H1 (cell line): ENCODE measurements around the gene TMCO2. TPM values are rescaled to one million over a fixed set of nuclear protein-coding genes. Genes with fewer than 3 reads are reported as not detected.

Source experiments
- CTCF ChIA-PET: fragments of 300-600 bp; sonication (Branson Sonifier 250); formaldehyde crosslinking; loops from one replicate; lab custom pipeline; 2021; ENCODE audit not compliant: partially characterized antibody; lab: Charles Lee
- POLR2A ChIA-PET: fragments of 300-600 bp; sonication (Branson Sonifier 250); formaldehyde crosslinking; loops from one replicate; lab custom pipeline; 2021; ENCODE audit warnings: inconsistent platforms; ENCODE audit not compliant: partially characterized antibody; lab: Charles Lee
- DNase-seq, 2 experiments: peaks; one replicate each; pipeline versions ENCODE4 v3.0.0 to v3.0.0-alpha.2; 2010 to 2022; ENCODE audit warnings: low spot score in 2 of 2, low read depth in 1 of 2, mixed read lengths in 1 of 2
- FAIRE-seq: peaks from 2 replicates; lab custom pipeline; 2011; peaks lifted over from hg19 to GRCh38; lab: Jason Lieb, UNC
- H2AFZ ChIP-seq: 2 replicates; pipeline ENCODE4 v1.8.1; 2012; ENCODE audit warnings: low read length, inconsistent platforms
- H2AK5ac ChIP-seq: 2 replicates; pipeline ENCODE4 v1.6.1; 2013; ENCODE audit warnings: low read depth, low read length
- H2BK120ac ChIP-seq: replicated peaks from 2 replicates; pipeline ENCODE3; 2013; ENCODE audit warnings: low read depth, low read length, inconsistent platforms
- H2BK12ac ChIP-seq: 2 replicates; pipeline ENCODE4 v1.6.1; 2013; ENCODE audit warnings: low read depth, low read length
- H2BK15ac ChIP-seq: 2 replicates; pipeline ENCODE4 v1.6.1; 2013; ENCODE audit warnings: low read length
- H2BK20ac ChIP-seq: 2 replicates; pipeline ENCODE4 v1.6.1; 2013; ENCODE audit warnings: low read length
- H2BK5ac ChIP-seq: 2 replicates; pipeline ENCODE4 v1.6.1; 2013; ENCODE audit warnings: low read depth, low read length
- H3K14ac ChIP-seq: 2 replicates; pipeline ENCODE4 v1.6.1; 2013; ENCODE audit warnings: inconsistent platforms; ENCODE audit not compliant: insufficient read length
- H3K18ac ChIP-seq: 2 replicates; pipeline ENCODE4 v1.6.1; 2013; ENCODE audit warnings: low read length; ENCODE audit errors: extremely low read depth
- H3K23ac ChIP-seq: 2 replicates; pipeline ENCODE4 v1.6.1; 2013; ENCODE audit warnings: inconsistent platforms; ENCODE audit not compliant: insufficient read length
- H3K23me2 ChIP-seq: 2 replicates; pipeline ENCODE4 v1.6.1; 2013; ENCODE audit warnings: low read depth, low read length
- H3K27ac ChIP-seq: 2 replicates; pipeline ENCODE4 v1.6.1; 2011; ENCODE audit warnings: low read depth, low read length, inconsistent platforms
- H3K27me3 ChIP-seq, 4 experiments: replicated peaks in 1 of 4; 1 replicate in 1 of 4; 2 replicates in 3 of 4; pipeline versions ENCODE4 v1.6.1 to v1.8.1; 2011 to 2013; ENCODE audit warnings: low read length in 3 of 4, mild to moderate bottlenecking in 3 of 4, inconsistent platforms in 2 of 4, mixed read lengths in 2 of 4, moderate library complexity in 1 of 4; ENCODE audit not compliant: control insufficient read depth in 3 of 4, insufficient read depth in 3 of 4; ENCODE audit errors: extremely low read depth in 1 of 4
- H3K36me3 ChIP-seq, 4 experiments: 2 replicates each; pipeline versions ENCODE4 v1.6.1 to v1.8.1; 2011 to 2013; ENCODE audit warnings: mild to moderate bottlenecking in 4 of 4, low read length in 3 of 4, moderate library complexity in 2 of 4, control low read depth in 1 of 4, inconsistent platforms in 1 of 4; ENCODE audit not compliant: insufficient read depth in 4 of 4, control insufficient read depth in 2 of 4
- H3K4ac ChIP-seq: replicated peaks from 2 replicates; pipeline ENCODE3; 2013; ENCODE audit warnings: low read length, low read depth, mixed read lengths, inconsistent platforms; ENCODE audit not compliant: insufficient read length
- H3K4me1 ChIP-seq, 4 experiments: replicated peaks in 1 of 4; 1 replicate in 1 of 4; 2 replicates in 3 of 4; pipeline versions ENCODE4 v1.6.1 to v1.8.1; 2011 to 2013; ENCODE audit warnings: low read length in 3 of 4, inconsistent platforms in 2 of 4, mixed read lengths in 1 of 4; ENCODE audit not compliant: insufficient read depth in 4 of 4, control insufficient read depth in 3 of 4
- H3K4me2 ChIP-seq, 2 experiments: 2 replicates each; pipeline versions ENCODE4 v1.6.1 to v1.8.1; 2011 to 2013; ENCODE audit warnings: low read depth in 2 of 2, low read length in 2 of 2, control low read depth in 1 of 2, inconsistent platforms in 1 of 2, mild to moderate bottlenecking in 1 of 2; ENCODE audit not compliant: insufficient read depth in 1 of 2
- H3K4me3 ChIP-seq, 4 experiments: fragments of 200-600, 300-600 bp in 1 of 4; sonication (generic), shearing (Covaris generic), sonication (Bioruptor Twin) in 1 of 4; 2 replicates each; pipeline versions ENCODE4 v1.5.1 to v1.8.1; 2011 to 2016; ENCODE audit warnings: low read length in 4 of 4, low read depth in 3 of 4, control low read depth in 2 of 4, inconsistent platforms in 2 of 4, mild to moderate bottlenecking in 2 of 4, mixed read lengths in 1 of 4, moderate library complexity in 1 of 4; ENCODE audit not compliant: insufficient read depth in 2 of 4; ENCODE audit errors: extremely low read depth in 1 of 4
- H3K56ac ChIP-seq: replicated peaks from 2 replicates; pipeline ENCODE3; 2013; ENCODE audit warnings: low read depth, mild to moderate bottlenecking, mixed read lengths, low read length, inconsistent platforms; ENCODE audit not compliant: insufficient read length
- H3K79me1 ChIP-seq: 2 replicates; pipeline ENCODE4 v1.6.1; 2013; ENCODE audit warnings: low read depth, low read length, control low read depth
- H3K79me2 ChIP-seq, 2 experiments: 2 replicates each; pipeline versions ENCODE4 v1.6.1 to v1.8.1; 2012 to 2013; ENCODE audit warnings: low read length in 2 of 2, mild to moderate bottlenecking in 2 of 2, inconsistent platforms in 1 of 2; ENCODE audit not compliant: insufficient read depth in 2 of 2, control insufficient read depth in 1 of 2
- H3K9ac ChIP-seq, 4 experiments: replicated peaks in 1 of 4; 1 replicate in 1 of 4; 2 replicates in 3 of 4; pipeline versions ENCODE4 v1.6.1 to v1.8.1; 2011 to 2013; ENCODE audit warnings: low read depth in 3 of 4, low read length in 3 of 4, control low read depth in 2 of 4, mild to moderate bottlenecking in 2 of 4, moderate library complexity in 2 of 4, inconsistent platforms in 1 of 4; ENCODE audit errors: extremely low read depth in 1 of 4
- H3K9me3 ChIP-seq, 2 experiments: 2 replicates each; pipeline versions ENCODE4 v1.6.1 to v1.8.1; 2012 to 2013; ENCODE audit warnings: mild to moderate bottlenecking in 2 of 2, moderate library complexity in 2 of 2, control low read depth in 1 of 2, inconsistent platforms in 1 of 2, low read depth in 1 of 2, low read length in 1 of 2, mixed read lengths in 1 of 2; ENCODE audit not compliant: insufficient read depth in 2 of 2
- H4K20me1 ChIP-seq, 2 experiments: replicated peaks in 1 of 2; 2 replicates each; pipeline versions ENCODE3 to v1.8.1; 2011 to 2013; ENCODE audit warnings: inconsistent platforms in 2 of 2, low read length in 2 of 2, mild to moderate bottlenecking in 1 of 2; ENCODE audit not compliant: insufficient read depth in 2 of 2, control insufficient read depth in 1 of 2
- H4K5ac ChIP-seq: 2 replicates; pipeline ENCODE4 v1.6.1; 2013; ENCODE audit warnings: low read length, low read depth, mixed read lengths, inconsistent platforms; ENCODE audit not compliant: insufficient read length
- H4K8ac ChIP-seq: 2 replicates; pipeline ENCODE4 v1.8.0; 2013; ENCODE audit warnings: mild to moderate bottlenecking, moderate library complexity, low read length, inconsistent platforms; ENCODE audit not compliant: insufficient read depth; ENCODE audit errors: extremely low read depth
- H4K91ac ChIP-seq: replicated peaks from 2 replicates; pipeline ENCODE3; 2013; ENCODE audit warnings: low read length, mixed read lengths, inconsistent platforms; ENCODE audit not compliant: insufficient read length
- CHD2 ChIP-seq: IDR thresholded peaks from 2 replicates; pipeline ENCODE4 v1.6.1; 2012; ENCODE audit warnings: low read length, improper control_type of control experiment
- KDM4A ChIP-seq: IDR thresholded peaks from one replicate; pipeline ENCODE4 v1.7.1; 2012; ENCODE audit warnings: low read depth, mild to moderate bottlenecking, moderate library complexity, low read length, inconsistent platforms; ENCODE audit not compliant: severe bottlenecking
- MAX ChIP-seq: IDR thresholded peaks from 2 replicates; pipeline ENCODE4 v1.6.1; 2012; ENCODE audit warnings: inconsistent platforms
- POLR2AphosphoS5 ChIP-seq: IDR thresholded peaks from 2 replicates; pipeline ENCODE4 v1.6.1; 2011; ENCODE audit warnings: low read depth, low read length
- RAD21 ChIP-seq, 2 experiments: IDR thresholded peaks in 1 of 2; conservative IDR thresholded peaks in 1 of 2; 2 replicates each; pipeline ENCODE4 v1.6.1; 2011; ENCODE audit warnings: low read depth in 2 of 2, low read length in 2 of 2, improper control_type of control experiment in 1 of 2, inconsistent platforms in 1 of 2, mild to moderate bottlenecking in 1 of 2, moderate library complexity in 1 of 2
- SAP30 ChIP-seq: fragments of 300-600 bp; sonication (generic); IDR thresholded peaks from 2 replicates; pipeline ENCODE4 v1.7.1; 2012; ENCODE audit warnings: low read length, moderate library complexity, mild to moderate bottlenecking, inconsistent platforms; ENCODE audit not compliant: insufficient read depth, insufficient replicate concordance
- SP4 ChIP-seq: IDR thresholded peaks from 2 replicates; pipeline ENCODE4 v1.6.1; 2012; ENCODE audit warnings: low read length, inconsistent platforms
- WGBS, 2 experiments: shearing (Covaris generic) in 1 of 2; methylation state at CpG; one replicate each; pipeline versions ENCODE4 v1.1.6 to v1.1.7; 2013 to 2015; ENCODE audit warnings: low lambda C conversion rate in 2 of 2, mixed read lengths in 2 of 2, inconsistent platforms in 1 of 2, low coverage in 1 of 2, missing lambda C conversion rate in 1 of 2; ENCODE audit not compliant: insufficient replicate concordance in 2 of 2, insufficient coverage in 1 of 2, insufficient read length in 1 of 2; ENCODE audit errors: extremely low coverage in 1 of 2, missing lambda C conversion rate in 1 of 2; 5-methylcytosine and 5-hydroxymethylcytosine counted together
- polyA plus RNA-seq, 7 experiments: library from polyadenylated mRNA; depleted of rRNA in 3 of 7; stranded (reverse) in 5 of 7; unstranded in 2 of 7; fragments of >200 nt in 5 of 7; fragments of 200-250 nt in 2 of 7; gene quantifications; 1 replicate in 5 of 7; 2 replicates in 1 of 7; 4 replicates in 1 of 7; pipeline versions ENCODE4 v1.2.1 to v1.2.3, GENCODE V29; 2011 to 2013; ENCODE audit warnings: missing spikeins in 2 of 7, mixed read lengths in 2 of 7
- total RNA-seq: library from RNA; stranded (reverse); fragmentation: NEBNext Ultra II Directional; extraction: Animal tissue kit (Norgen Biotek cat#: 25700); gene quantifications from 2 replicates; pipeline ENCODE4 v1.2.1, GENCODE V29; 2021

Gene TMCO2
- total and polyA plus RNA-seq, 2 of the 8 experiments (the other 6 are each of a cell fraction or from before 2014, with no cell fraction given): not detected

GRCh38 chr1:40291293-40291692 lies 43.6 kb downstream of the TMCO2 start:
- CTCF ChIA-PET: interaction anchor here (0.6 to 4.7 kb wide), 7 partner anchors 16 to 500 kb away, joined by 3 to 19 read pairs (median 3); no protein-coding TSS in a partner anchor
- TF ChIP-seq CHD2 (no peak), SAP30 (no peak), RAD21 (IDR thresholded peaks at IDR 0.05 in 1 of 2, conservative IDR thresholded peaks at IDR 0.05 in 1 of 2; ENCODE audit: low read depth in 2 of 2, low read length in 2 of 2) (no peak), KDM4A (no peak), MAX (no peak), SP4 (no peak), POLR2AphosphoS5 (no peak)

More at GRCh38 chr1:40291293-40291692, 43.6 kb downstream of the TMCO2 start:
- DNase-seq (no peak), FAIRE-seq (no peak)
- Histone ChIP-seq H2BK5ac (no peak overlapping the region), H3K23ac (no peak overlapping the region), H3K27me3 (no peaks in the 10 kb centered on the region), H3K27ac (no peak overlapping the region), H4K8ac (no peak overlapping the region), H3K9ac (no peak overlapping the region), H3K36me3 (peaks cover 3 to 31% (median 16%) of the 10 kb centered on the region in 4 experiments; a peak in 7 of 8 replicates), H4K5ac (no peak overlapping the region), H3K79me2 (no peaks in the 10 kb centered on the region), H4K20me1 (peaks cover 0 to 1% of the 10 kb centered on the region in 2 experiments), H2BK12ac (no peak overlapping the region), H3K18ac (no peak overlapping the region), H3K4me2 (no peak overlapping the region), H2AFZ (no peak overlapping the region), H2AK5ac (no peak overlapping the region), H2BK20ac (no peak overlapping the region), H3K4me1 (peaks cover 0 to 6% (median 0%) of the 10 kb centered on the region in 4 experiments; a peak in 1 of 7 replicates), H3K4me3 (no peak overlapping the region), H3K79me1 (no peaks in the 10 kb centered on the region), H2BK120ac (no peak overlapping the region), H3K14ac (no peak overlapping the region), H3K23me2 (no peaks in the 10 kb centered on the region), H2BK15ac (no peak overlapping the region), H4K91ac (no peak overlapping the region), H3K4ac (no peak overlapping the region), H3K56ac (no peak overlapping the region), H3K9me3 (no peaks in the 10 kb centered on the region)
- POLR2A ChIA-PET: interaction anchor here (1.4 to 1.7 kb wide), 2 partner anchors 17 to 20 kb away, joined by 7 to 8 read pairs; no protein-coding TSS in a partner anchor
- 82% methylated on average over 2 of the region's 2 CpGs; no CpG with 5 or more reads in 1 of the 2 experiments for WGBS, 2 experiments
